WTC11 (cell line): ENCODE data around the gene TASP1.

Experiments
- CTCF ChIP-seq: fragments of 200-600 bp; IDR thresholded peaks from 2 replicates; pipeline ENCODE4 v1.8.0; 2022; ENCODE audit warnings: antibody characterized with exemption
- ESRRA ChIP-seq: sonication (generic); formaldehyde crosslinking; IDR thresholded peaks from 2 replicates; pipeline ENCODE4 v1.8.1; 2022; ENCODE audit warnings: mild to moderate bottlenecking, missing genetic modification reagents, borderline replicate concordance
- ZBTB43 ChIP-seq: sonication (generic); formaldehyde crosslinking; IDR thresholded peaks from 2 replicates; pipeline ENCODE4 v1.8.1; 2023; ENCODE audit warnings: mild to moderate bottlenecking, missing genetic modification reagents

- TF ChIP-seq ZBTB43 (no peak), ESRRA (no peak), CTCF (no peak)
These were observed 38.0 kb upstream of the TASP1 start for GRCh38 chr20:13676682-13677081.
